Transverse colon (tissue), 3 donors: ENCODE data around the gene KLHDC10.

Source experiments
- EP300 ChIP-seq: sonication (generic); formaldehyde crosslinking; IDR thresholded peaks from one replicate; pipeline ENCODE4 v1.6.1; 2017; ENCODE audit warnings: antibody characterized with exemption, low read depth
- POLR2A ChIP-seq: fragments of 450-650 bp; IDR thresholded peaks from one replicate; pipeline ENCODE4 v1.6.1; 2016; ENCODE audit warnings: antibody characterized with exemption, mild to moderate bottlenecking, moderate library complexity
- TF ChIP-seq, protein P1 (sequence below), 5 experiments: fragments of 200-600 bp in 3 of 5; fragments of 450-650 bp in 2 of 5; sonication (generic) in 3 of 5; IDR thresholded peaks; 1 replicate in 2 of 5; 2 replicates in 3 of 5; pipeline ENCODE4 v1.5.1; 2016 to 2017; ENCODE audit warnings: antibody characterized with exemption in 5 of 5, inconsistent platforms in 3 of 5, mild to moderate bottlenecking in 2 of 5, moderate library complexity in 1 of 5

DNA sequence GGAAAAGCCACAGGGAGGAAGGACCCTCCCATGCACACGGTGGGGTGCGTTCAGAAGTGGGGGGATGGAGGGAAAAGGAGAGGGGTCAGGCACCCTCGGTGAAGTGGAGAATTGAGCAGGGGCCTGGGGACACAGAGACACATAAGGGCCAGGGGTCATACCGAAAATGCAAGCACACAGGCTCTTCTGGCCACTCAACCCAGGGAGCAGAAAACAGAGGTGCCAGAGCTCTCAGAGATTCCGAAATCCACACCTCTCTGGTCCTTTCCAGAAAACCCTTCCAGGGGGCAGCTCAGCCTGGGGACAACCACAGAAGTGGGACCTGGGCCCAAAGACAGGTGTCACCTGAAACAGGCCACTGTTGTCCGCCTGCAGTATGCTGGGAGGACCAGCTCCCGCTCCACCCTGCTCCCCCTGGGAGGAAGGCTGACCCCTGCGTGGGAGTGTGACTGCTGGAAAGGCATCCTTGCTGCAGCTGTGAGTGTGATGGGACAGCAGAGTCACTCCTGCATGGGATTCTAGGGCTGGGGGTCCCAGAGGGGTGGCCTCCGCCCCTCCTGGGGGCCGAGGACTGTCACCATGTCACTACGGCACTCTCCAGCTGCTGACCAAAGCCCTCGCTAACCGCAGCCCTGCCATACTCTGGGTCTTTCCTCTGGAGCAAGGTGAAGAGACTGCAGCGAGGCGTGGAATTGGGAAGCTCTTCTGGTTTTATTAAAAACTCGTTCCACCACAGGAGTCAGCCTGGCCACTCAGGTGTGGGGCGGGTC, 71.7 kb downstream of the KLHDC10 start:
- TF ChIP-seq, protein P1, sequence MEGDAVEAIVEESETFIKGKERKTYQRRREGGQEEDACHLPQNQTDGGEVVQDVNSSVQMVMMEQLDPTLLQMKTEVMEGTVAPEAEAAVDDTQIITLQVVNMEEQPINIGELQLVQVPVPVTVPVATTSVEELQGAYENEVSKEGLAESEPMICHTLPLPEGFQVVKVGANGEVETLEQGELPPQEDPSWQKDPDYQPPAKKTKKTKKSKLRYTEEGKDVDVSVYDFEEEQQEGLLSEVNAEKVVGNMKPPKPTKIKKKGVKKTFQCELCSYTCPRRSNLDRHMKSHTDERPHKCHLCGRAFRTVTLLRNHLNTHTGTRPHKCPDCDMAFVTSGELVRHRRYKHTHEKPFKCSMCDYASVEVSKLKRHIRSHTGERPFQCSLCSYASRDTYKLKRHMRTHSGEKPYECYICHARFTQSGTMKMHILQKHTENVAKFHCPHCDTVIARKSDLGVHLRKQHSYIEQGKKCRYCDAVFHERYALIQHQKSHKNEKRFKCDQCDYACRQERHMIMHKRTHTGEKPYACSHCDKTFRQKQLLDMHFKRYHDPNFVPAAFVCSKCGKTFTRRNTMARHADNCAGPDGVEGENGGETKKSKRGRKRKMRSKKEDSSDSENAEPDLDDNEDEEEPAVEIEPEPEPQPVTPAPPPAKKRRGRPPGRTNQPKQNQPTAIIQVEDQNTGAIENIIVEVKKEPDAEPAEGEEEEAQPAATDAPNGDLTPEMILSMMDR (IDR thresholded peaks at IDR 0.05): no peak
- TF ChIP-seq EP300: no peak
- no peak for TF ChIP-seq POLR2A
